Astrocyte (in vitro differentiated cells and primary cell): Measurements from ENCODE around the gene SPRED2.

Source experiments
- CTCF ChIP-seq: IDR thresholded peaks from 2 replicates; pipeline ENCODE4 v1.5.1; 2011; ENCODE audit warnings: low read depth, mild to moderate bottlenecking, inconsistent platforms, low read length, moderate library complexity; ENCODE audit not compliant: insufficient read depth
- EZH2 ChIP-seq: IDR thresholded peaks from 2 replicates; pipeline ENCODE4 v1.6.1; 2012; ENCODE audit warnings: mild to moderate bottlenecking, low read length, inconsistent platforms; ENCODE audit not compliant: insufficient read depth

DNA sequence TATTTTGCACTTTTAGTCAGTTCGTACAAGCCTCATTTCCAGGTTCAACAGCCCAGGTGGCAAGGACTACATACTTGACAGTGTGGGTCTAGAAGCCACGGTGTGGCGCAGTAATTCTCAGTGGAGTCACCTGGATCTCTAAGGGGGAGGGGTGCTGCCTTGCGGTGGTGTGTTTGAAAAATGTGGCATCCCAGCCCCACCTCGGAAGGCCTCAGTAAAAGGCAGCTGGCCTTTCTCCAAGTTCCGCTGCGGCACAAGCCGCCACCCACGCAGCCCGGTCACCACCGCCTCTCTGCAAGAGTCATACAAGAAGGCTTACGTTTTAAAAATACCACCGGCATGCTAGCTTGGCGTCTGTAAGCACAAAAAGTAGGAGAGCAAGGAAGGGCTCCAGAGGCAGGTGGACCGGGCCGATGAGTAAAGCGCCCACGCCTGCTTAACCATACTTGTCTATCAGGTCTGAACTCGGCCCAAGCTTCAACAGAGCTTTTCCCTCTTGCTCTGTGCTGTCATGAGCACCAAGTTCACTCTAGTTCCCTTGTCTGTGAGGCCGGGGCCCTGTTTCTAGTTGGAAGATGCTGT lies 49.5 kb downstream of the SPRED2 start:
- TF ChIP-seq CTCF (no peak), EZH2 (no peak)
